ENCODE measurements around the gene OR51D1. TPM values are rescaled to one million over a fixed set of nuclear protein-coding genes. Genes with fewer than 3 reads are reported as not detected.

Gene OR51D1
- total and polyA plus RNA-seq, 2 of the 8 experiments (the other 6 are each of a cell fraction or from before 2014, with no cell fraction given): not detected

DNA sequence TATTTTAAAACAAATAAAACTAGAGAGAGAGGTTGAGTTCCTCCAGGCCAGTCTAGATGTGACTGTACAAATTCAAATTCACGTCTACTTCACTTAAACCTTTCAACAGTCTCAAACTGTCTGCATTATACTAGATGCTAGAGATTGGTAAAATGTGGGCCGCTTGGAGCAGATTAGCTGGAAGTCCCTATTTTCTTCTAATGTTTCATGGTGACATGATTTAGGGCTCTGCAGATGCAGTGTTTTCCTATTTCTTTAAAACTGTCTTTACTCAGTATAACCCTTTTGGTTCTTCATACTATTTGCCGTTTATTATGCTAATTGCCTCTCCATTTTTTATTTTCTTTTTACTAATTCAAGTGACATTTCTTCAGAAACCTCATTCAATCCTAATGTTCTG, 26.9 kb downstream of the OR51D1 start:
- no peaks in the 10 kb centered on the region for H3K36me3 ChIP-seq (ENCODE audit: control insufficient read depth in 2 of 4, insufficient read depth in 4 of 4, low read length in 3 of 4)
- no peak overlapping the region for H3K4me2 ChIP-seq (ENCODE audit: insufficient read depth in 1 of 2, low read depth in 2 of 2, low read length in 2 of 2)
- H2BK120ac ChIP-seq (replicated peaks; ENCODE audit: low read depth, low read length): no peak overlapping the region
- no peak overlapping the region for H2BK15ac ChIP-seq (ENCODE audit: low read length)
- H2BK12ac ChIP-seq (ENCODE audit: low read depth, low read length): no peak overlapping the region
- no peak overlapping the region for H3K4me3 ChIP-seq (ENCODE audit: extremely low read depth in 1 of 4, insufficient read depth in 2 of 4, low read depth in 3 of 4, low read length in 4 of 4)
- H2AFZ ChIP-seq (ENCODE audit: low read length): no peak overlapping the region
- H3K4me1 ChIP-seq (replicated peaks in 1 of 4; ENCODE audit: control insufficient read depth in 3 of 4, insufficient read depth in 4 of 4, low read length in 3 of 4): no peaks in the 10 kb centered on the region; a peak in 1 of 7 replicates
- H2BK5ac ChIP-seq (ENCODE audit: low read depth, low read length): no peak overlapping the region
- H4K20me1 ChIP-seq (replicated peaks in 1 of 2; ENCODE audit: control insufficient read depth in 1 of 2, insufficient read depth in 2 of 2, low read length in 2 of 2): no peaks in the 10 kb centered on the region
- no peak overlapping the region for H3K4ac ChIP-seq (replicated peaks; ENCODE audit: insufficient read length, low read depth, low read length)
- no peak overlapping the region for H4K8ac ChIP-seq (ENCODE audit: extremely low read depth, insufficient read depth, low read length)
- ChIA-PET CTCF (ENCODE audit: partially characterized antibody) (interaction anchor here (0.8 kb wide), 1 partner anchor 27 kb away, joined by 3 read pairs; no protein-coding TSS in a partner anchor), POLR2A (ENCODE audit: partially characterized antibody) (no interaction called here)
- FAIRE-seq (no peak), DNase-seq (ENCODE audit: low read depth in 1 of 2, low spot score in 2 of 2) (no peak)
- no peak overlapping the region for H3K14ac ChIP-seq (ENCODE audit: insufficient read length)
- H3K9me3 ChIP-seq (ENCODE audit: insufficient read depth in 2 of 2, low read depth in 1 of 2, low read length in 1 of 2): no peaks in the 10 kb centered on the region
- no peak overlapping the region for H4K5ac ChIP-seq (ENCODE audit: insufficient read length, low read depth, low read length)
- H3K27me3 ChIP-seq (replicated peaks in 1 of 4; ENCODE audit: control insufficient read depth in 3 of 4, extremely low read depth in 1 of 4, insufficient read depth in 3 of 4, low read length in 3 of 4): no peaks in the 10 kb centered on the region; a peak in 1 of 7 replicates
- peaks cover 2% of the 10 kb centered on the region; the same call in 1 of the 2 replicates for H3K23me2 ChIP-seq (ENCODE audit: low read depth, low read length)
- no peak overlapping the region for H2AK5ac ChIP-seq (ENCODE audit: low read depth, low read length)
- no peaks in the 10 kb centered on the region for H3K79me2 ChIP-seq (ENCODE audit: control insufficient read depth in 1 of 2, insufficient read depth in 2 of 2, low read length in 2 of 2)
- no peak for TF ChIP-seq CEBPB (IDR thresholded peaks at IDR 0.05; ENCODE audit: low read depth, low read length)
- 90% methylated on average over 3 of the region's 3 CpGs; no CpG with 5 or more reads in 1 of the 2 experiments for WGBS, 2 experiments (ENCODE audit: extremely low coverage in 1 of 2, insufficient coverage in 1 of 2, insufficient read length in 1 of 2, insufficient replicate concordance in 2 of 2, low coverage in 1 of 2, low lambda C conversion rate in 2 of 2, missing lambda C conversion rate in 1 of 2)
- H3K9ac ChIP-seq (replicated peaks in 1 of 4; ENCODE audit: extremely low read depth in 1 of 4, low read depth in 3 of 4, low read length in 3 of 4): no peak overlapping the region
- H3K27ac ChIP-seq (ENCODE audit: low read depth, low read length): no peak overlapping the region
- H3K23ac ChIP-seq (ENCODE audit: insufficient read length): no peak overlapping the region
- no peak overlapping the region for H4K91ac ChIP-seq (replicated peaks; ENCODE audit: insufficient read length, low read length)
- no peak overlapping the region for H3K56ac ChIP-seq (replicated peaks; ENCODE audit: insufficient read length, low read depth, low read length)
- H3K18ac ChIP-seq (ENCODE audit: extremely low read depth, low read length): no peak overlapping the region
- H3K79me1 ChIP-seq (ENCODE audit: low read depth, low read length): no peaks in the 10 kb centered on the region
- no peak overlapping the region for H2BK20ac ChIP-seq (ENCODE audit: low read length)
